ENCODE results near the gene MCM3. TPM values are rescaled to one million over a fixed set of nuclear protein-coding genes. Genes with fewer than 3 reads are reported as not detected.

The MCM3 gene
- polyA plus RNA-seq, 1 of the 3 experiments (the other 2 are of a cell fraction) = 62.4 TPM

DNA sequence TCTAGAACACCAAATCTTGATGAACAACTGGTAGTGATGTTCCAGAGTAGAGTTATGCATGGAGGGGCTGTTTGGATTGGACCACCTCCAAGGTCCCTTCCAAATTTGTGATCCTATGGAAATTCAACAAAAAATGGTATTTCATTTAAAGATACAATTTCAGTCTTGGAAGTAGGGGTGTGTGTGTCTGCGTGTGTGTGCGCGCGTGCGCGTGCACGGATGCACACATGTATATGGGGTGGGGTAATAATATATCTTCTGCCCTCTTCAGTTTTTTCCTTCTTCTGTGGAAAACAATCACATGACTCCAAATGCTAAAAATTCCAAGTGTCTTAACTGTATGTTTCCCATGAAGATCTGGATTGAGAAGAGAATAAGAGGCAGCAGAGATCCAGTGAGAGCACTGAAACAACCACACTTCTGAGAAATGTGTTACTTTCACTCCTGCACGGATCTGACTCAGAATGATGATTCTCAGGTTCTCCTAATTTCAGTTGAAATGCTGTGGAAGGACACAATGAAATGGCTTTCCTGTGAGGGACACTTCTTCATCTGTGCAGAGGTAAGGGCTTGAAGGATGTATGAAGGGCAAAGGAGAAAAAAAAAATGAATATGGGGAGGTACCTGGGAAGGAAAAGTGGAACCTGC, 29.7 kb downstream of the MCM3 start:
- H3K4me2 ChIP-seq = no peak overlapping the region
- H3F3A ChIP-seq (replicated peaks; ENCODE audit: insufficient read depth) = no peaks in the 10 kb centered on the region
- H3K4me3 ChIP-seq (ENCODE audit: low read depth in 2 of 2, low read length in 1 of 2) = no peak overlapping the region
- no peak overlapping the region for H3K27ac ChIP-seq (ENCODE audit: low read depth in 2 of 2, low read length in 1 of 2)
- no peaks in the 10 kb centered on the region; a peak in 1 of 4 replicates for H3K4me1 ChIP-seq (ENCODE audit: control insufficient read depth in 1 of 2, insufficient read depth in 2 of 2, low read depth in 1 of 2, low read length in 1 of 2)
- no peaks in the 10 kb centered on the region for H3K36me3 ChIP-seq (replicated peaks in 1 of 2; ENCODE audit: control insufficient read depth in 1 of 2, insufficient read depth in 2 of 2, low read length in 1 of 2)
- no peaks in the 10 kb centered on the region for H3K9me2 ChIP-seq
- no peak overlapping the region for H3K9ac ChIP-seq
- 86% methylated on average over 8 of the region's 8 CpGs for WGBS (ENCODE audit: low lambda C conversion rate)
- ChIA-PET CTCF (interaction anchor here (0.7 to 4.6 kb wide), 3 partner anchors 9 to 192 kb away, joined by 3 to 36 read pairs (median 3); no protein-coding TSS in a partner anchor), POLR2A (no interaction called here)
- TF ChIP-seq EZH2phosphoT487 (IDR thresholded peaks at IDR 0.05; ENCODE audit: borderline replicate concordance, low read depth) (no peak), FOXM1 (IDR thresholded peaks at IDR 0.05; ENCODE audit: low read depth) (no peak), RAD21 (IDR thresholded peaks at IDR 0.05; ENCODE audit: low read length) (no peak), PBX3 (IDR thresholded peaks at IDR 0.05) (no peak), NRF1 (IDR thresholded peaks at IDR 0.05; ENCODE audit: low read depth, low read length) (no peak), SIN3A (IDR thresholded peaks at IDR 0.05; ENCODE audit: borderline replicate concordance, low read depth, low read length) (no peak), NFIC (IDR thresholded peaks at IDR 0.05; ENCODE audit: borderline replicate concordance) (no peak), ELF1 (IDR thresholded peaks at IDR 0.05) (no peak), GATA2 (CRISPR knock-in tag; IDR thresholded peaks at IDR 0.05) (no peak), JUND (IDR thresholded peaks at IDR 0.05) (no peak), USF2 (IDR thresholded peaks at IDR 0.05; ENCODE audit: borderline replicate concordance, low read depth, low read length) (no peak), SMC3 (IDR thresholded peaks at IDR 0.05; ENCODE audit: low read depth, low read length) (no peak), MEF2A (IDR thresholded peaks at IDR 0.05; ENCODE audit: borderline replicate concordance, low read depth) (no peak), MAX (IDR thresholded peaks at IDR 0.05; ENCODE audit: low read depth) (no peak), TAF1 (IDR thresholded peaks at IDR 0.05; ENCODE audit: borderline replicate concordance, low read depth, low read length) (no peak), FOXJ3 (CRISPR knock-in tag; IDR thresholded peaks at IDR 0.05) (no peak), RCOR1 (IDR thresholded peaks at IDR 0.05; ENCODE audit: low read length) (no peak)
- TF ChIP-seq, protein P1, sequence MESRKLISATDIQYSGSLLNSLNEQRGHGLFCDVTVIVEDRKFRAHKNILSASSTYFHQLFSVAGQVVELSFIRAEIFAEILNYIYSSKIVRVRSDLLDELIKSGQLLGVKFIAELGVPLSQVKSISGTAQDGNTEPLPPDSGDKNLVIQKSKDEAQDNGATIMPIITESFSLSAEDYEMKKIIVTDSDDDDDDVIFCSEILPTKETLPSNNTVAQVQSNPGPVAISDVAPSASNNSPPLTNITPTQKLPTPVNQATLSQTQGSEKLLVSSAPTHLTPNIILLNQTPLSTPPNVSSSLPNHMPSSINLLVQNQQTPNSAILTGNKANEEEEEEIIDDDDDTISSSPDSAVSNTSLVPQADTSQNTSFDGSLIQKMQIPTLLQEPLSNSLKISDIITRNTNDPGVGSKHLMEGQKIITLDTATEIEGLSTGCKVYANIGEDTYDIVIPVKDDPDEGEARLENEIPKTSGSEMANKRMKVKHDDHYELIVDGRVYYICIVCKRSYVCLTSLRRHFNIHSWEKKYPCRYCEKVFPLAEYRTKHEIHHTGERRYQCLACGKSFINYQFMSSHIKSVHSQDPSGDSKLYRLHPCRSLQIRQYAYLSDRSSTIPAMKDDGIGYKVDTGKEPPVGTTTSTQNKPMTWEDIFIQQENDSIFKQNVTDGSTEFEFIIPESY (IDR thresholded peaks at IDR 0.05; ENCODE audit: borderline replicate concordance, low read depth) = no peak
- TF ChIP-seq, protein P2, sequence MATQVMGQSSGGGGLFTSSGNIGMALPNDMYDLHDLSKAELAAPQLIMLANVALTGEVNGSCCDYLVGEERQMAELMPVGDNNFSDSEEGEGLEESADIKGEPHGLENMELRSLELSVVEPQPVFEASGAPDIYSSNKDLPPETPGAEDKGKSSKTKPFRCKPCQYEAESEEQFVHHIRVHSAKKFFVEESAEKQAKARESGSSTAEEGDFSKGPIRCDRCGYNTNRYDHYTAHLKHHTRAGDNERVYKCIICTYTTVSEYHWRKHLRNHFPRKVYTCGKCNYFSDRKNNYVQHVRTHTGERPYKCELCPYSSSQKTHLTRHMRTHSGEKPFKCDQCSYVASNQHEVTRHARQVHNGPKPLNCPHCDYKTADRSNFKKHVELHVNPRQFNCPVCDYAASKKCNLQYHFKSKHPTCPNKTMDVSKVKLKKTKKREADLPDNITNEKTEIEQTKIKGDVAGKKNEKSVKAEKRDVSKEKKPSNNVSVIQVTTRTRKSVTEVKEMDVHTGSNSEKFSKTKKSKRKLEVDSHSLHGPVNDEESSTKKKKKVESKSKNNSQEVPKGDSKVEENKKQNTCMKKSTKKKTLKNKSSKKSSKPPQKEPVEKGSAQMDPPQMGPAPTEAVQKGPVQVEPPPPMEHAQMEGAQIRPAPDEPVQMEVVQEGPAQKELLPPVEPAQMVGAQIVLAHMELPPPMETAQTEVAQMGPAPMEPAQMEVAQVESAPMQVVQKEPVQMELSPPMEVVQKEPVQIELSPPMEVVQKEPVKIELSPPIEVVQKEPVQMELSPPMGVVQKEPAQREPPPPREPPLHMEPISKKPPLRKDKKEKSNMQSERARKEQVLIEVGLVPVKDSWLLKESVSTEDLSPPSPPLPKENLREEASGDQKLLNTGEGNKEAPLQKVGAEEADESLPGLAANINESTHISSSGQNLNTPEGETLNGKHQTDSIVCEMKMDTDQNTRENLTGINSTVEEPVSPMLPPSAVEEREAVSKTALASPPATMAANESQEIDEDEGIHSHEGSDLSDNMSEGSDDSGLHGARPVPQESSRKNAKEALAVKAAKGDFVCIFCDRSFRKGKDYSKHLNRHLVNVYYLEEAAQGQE (IDR thresholded peaks at IDR 0.05; ENCODE audit: low read depth, low read length) = no peak
- no peak overlapping the region for H2AFZ ChIP-seq (ENCODE audit: low read depth)
- no peaks in the 10 kb centered on the region for H4K20me1 ChIP-seq (ENCODE audit: insufficient read depth)
- H3K27me3 ChIP-seq (ENCODE audit: insufficient read depth) = peaks cover 46% of the 10 kb centered on the region; the same call in 1 of the 2 replicates
- no peaks in the 10 kb centered on the region for H3K9me3 ChIP-seq
- no peaks in the 10 kb centered on the region for H3K79me2 ChIP-seq (ENCODE audit: insufficient read depth)
- no peak for DNase-seq

Data from SK-N-SH (cell line).